GM21737 (cell line): Measurements from ENCODE around the gene VAV1.
A peak's percentile ranks its signal among the peaks of the same experiment; 100 is the strongest.
"Not testable (repeated sequence)": the region's sequence is repeated elsewhere in the genome, so short reads cannot be mapped to it uniquely, and the experiment has no call there.

Experiments
- ATAC-seq: cut with Tn5 transposase; IDR thresholded peaks from one replicate; pipeline ENCODE4 v1.9.1; 2021; ENCODE audit warnings: mild to moderate bottlenecking, moderate library complexity; ENCODE audit not compliant: unreplicated experiment

VAV1 gene

GRCh38 chr19:6737284-6737872, 35.1 kb upstream of the VAV1 start, which contains the start of gene GPR108:
TSS of gene GPR108 (minus strand) at chr19:6737580. CDS start at chr19:6737576, 4 bp downstream.
- peak; percentile 55 for ATAC-seq

GRCh38 chr19:6737873-6738786, 34.4 kb upstream of the VAV1 start:
- ATAC-seq: peak; percentile 16

GRCh38 chr19:6738787-6739389, 33.6 kb upstream of the VAV1 start:
- no peak for ATAC-seq

DNA sequence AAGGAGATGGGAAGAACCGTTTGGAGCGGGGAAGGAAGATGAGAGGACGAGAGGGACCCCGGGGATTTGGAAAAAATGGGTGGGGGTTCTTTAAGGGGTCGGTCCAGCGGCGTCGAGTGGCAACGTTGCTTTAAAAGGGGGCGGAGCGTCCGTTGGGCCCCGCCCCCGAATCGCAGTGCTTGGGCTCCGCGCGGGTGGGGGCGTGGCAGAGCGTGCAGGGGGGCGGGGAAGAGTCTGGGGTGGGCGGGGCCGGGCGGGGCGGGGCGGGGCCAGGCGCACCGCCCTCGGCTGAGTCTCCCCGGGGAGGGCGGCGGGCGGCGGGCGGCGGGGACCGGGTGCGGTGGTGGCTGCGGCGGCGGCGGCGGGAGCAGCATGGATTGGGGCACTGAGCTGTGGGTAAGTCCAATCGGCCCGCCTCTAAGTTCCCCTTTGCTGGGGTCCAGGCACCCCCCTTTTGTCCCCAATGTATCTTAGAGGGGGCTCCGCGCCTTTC, 33.1 kb upstream of the VAV1 start, which contains the start of gene TRIP10:
Gene TRIP10, plus strand, starts transcription at position 291 of the 493 bp plus-strand sequence. Its CDS starts 82 bp downstream, at position 373.
- no peak for ATAC-seq

DNA sequence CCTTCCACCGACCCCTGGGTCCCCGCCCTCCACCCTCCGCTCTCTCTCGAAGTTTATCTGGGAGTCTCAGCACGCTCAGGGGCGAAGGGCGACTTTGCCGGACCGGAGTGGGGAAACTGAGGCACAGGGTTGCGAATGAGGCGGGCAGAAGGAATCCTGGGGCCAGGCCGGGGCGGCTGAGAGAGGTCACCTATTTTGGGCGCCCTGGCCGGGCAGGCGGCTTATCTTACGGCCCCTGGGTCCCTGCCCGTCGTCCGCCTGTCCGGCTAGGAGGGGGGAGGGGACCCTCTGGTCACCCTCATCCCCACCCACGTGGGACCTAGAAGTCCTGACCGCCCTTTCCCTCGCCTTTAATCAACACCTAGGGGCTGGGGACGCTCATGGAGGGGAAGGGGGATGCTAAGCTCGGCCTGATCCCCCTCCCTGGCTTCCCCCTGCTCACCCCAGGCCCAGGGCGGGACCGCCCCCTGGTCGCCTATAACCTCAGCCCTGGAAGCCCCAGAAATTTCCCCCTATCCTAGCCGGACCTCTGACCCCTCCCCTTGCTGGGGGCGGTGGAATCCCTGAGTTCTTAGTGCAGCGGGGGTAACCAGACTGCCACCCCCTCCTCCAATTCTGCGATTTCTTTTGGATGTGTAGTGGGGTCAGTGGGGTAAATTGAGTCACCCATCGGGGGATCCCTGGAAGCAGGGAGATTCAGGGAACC, 32.5 kb upstream of the VAV1 start:
- ATAC-seq: no peak

DNA sequence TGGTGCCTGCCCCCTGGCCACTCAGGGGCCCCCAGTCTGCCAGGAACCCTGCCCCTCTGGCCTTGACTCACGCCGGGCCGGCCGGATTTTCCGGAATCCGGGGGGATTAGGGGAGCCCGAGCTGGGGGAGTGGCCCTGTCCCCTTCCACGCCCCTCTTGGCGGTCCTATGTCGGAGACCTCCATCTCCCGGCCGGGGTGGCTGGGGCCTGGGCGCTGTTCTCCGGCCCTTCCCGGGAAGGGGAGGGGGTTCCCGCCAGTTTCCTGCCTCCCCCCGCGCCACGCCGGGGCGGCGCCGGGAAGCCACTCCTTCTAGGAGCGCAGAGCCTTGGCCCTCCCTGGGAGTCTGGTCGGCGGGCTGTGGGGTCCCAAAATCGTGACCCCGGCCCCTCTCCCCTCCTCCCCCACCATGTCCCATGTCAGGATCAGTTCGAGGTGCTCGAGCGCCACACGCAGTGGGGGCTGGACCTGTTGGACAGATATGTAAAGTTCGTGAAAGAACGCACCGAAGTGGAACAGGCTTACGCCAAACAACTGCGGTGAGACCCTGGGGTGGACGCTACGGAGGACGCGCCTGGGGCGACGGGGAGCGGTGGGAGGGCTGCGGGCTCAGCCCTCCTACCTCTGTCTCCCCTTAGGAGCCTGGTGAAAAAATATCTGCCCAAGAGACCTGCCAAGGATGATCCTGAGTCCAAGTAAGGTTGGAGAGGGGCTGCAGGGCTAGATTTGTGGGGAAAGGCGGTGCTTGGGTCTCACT, 31.7 kb upstream of the VAV1 start:
- no peak for ATAC-seq

DNA sequence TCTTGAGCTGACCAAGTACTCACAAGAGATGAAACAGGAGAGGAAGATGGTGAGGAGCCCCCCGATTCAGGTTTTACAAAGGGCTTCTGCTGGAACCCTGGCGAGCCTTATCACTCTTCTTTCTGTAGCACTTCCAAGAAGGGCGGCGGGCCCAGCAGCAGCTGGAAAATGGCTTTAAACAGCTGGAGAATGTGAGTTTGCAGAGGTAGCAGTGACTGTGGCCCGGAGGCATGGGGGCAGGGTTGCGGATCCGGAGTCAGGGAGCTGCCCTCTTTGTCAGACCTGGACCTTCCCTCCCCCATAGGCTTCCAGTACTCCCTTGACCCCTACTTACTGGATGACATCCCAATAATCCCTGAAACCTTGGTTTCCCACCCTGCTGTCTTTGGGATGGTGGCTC, 29.4 kb upstream of the VAV1 start:
- no peak for ATAC-seq

DNA sequence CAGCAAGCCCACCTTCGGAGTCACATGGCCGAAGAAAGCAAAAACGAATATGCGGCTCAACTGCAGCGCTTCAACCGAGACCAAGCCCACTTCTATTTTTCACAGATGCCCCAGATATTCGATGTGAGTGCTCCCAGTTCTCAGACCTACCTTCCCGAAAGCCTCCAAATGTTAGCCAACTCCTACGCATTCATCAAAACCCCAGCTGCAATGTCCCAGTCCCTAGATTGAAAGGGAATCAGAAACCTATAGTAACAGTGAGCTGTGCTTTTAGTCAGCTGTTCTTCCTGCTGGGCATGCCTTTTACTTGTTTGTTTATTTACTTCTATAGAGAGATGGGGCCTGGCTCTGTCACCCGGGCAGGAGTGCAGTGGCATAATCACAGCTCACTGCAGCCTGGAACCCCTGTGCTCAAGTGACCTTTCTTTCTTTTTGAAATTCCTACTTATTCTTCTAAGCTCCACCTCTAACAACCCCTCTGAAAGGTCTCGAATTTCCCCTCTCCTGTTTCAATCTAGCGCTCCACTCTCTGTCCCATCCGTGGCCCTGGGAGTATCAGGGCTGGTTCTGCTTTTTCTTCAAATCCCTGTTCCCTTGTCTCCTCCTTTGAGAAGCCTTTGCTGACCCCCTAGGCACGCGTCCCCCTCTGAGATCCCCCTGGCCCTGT, 28.7 kb upstream of the VAV1 start:
- no peak for ATAC-seq

GRCh38 chr19:6744381-6745301, 27.9 kb upstream of the VAV1 start:
- no peak for ATAC-seq

- ATAC-seq: no peak
Observed at GRCh38 chr19:6745965-6746364, 26.5 kb upstream of the VAV1 start.

- not testable (repeated sequence) for ATAC-seq
Observed at GRCh38 chr19:6748543-6748942, 24.0 kb upstream of the VAV1 start.

- ATAC-seq: no peak
Observed at GRCh38 chr19:6750062-6750461, 22.4 kb upstream of the VAV1 start.

- ATAC-seq: no peak
Observed at GRCh38 chr19:6751189-6751588, 21.3 kb upstream of the VAV1 start.

DNA sequence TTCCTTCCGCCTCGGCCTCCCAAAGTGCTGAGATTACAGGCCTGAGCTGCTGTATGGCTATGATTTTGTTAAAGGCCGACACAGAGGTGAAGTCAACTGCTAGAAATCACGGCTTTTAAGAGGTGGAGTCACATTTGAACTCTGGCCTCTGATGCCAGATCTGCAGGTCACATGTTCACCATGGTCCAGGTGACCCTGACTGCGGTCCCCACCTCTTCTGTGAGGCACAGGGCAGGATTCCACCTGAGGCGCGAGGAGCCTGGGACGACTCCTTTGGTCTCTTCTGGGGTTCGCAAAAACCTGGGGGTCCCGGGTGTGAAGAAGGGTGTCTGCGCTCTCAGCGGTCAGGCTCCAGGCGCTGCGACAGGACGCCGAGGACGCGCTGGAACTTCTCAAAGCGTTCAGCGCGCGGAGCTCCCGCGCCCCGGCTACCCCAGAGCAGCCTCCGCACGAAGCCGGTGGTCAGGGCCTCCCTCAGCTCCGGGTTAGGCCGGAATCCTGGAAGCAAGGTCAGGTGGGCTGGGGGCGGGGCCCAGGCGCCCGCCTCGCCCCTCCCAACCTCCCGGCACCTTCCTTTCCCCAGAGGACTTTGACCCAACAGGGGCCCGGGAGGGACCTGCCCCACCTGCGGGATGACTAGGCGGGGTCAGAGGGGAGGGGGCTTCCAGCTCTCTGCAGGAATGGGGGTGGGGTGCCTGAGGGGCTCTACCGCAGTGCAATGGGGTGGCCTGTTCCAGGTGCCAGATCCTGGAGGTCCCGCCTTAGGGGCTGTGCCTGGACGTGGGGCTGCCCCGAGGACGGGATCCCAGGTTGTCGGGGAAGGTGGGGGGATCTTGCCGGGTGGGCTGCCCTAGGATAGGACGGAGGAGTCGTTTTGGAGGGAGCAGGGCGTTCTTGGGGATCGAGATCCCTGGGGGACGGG, 20.0 kb upstream of the VAV1 start:
- no peak for ATAC-seq

DNA sequence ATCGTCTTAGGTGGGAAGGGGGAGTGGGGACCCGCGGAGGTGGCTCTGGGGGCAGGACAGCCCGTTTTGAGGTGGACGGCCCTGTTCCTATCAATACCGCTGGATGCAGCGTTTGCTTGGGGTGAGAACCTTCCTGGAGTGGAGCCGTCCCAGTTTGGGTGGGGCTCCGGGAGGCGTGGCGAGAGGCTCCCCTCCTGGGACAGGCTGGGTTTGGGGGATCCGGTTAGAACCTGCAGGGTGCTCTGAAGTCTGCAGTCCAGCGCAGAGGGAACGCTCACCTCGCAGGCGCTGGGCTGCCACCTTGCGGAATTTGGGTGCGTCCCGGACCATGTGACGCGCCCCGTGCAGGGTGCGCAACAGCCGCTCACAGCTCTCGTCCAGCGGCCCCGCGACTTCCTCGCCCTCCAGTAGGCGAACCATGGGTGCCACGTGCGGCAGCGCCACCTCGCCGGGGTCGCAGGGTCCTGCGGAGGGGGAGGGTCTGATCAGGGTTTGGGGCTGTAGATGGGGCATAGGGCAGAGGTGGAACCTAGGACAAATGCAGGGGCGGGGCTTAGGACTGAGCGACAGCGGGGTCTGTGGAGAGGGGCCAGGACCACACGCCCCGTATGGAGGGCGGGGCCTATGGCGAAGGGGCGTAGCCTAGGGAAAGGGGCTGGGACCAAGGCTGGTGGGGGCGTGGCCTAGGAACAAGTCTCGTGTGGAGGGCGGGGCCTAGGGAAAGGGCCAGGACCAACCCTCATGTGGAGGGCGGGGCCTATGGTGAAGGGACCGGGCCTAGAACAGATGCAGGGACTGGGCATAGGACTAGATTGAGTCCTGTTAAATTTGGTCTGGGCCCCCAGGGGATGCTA, 19.1 kb upstream of the VAV1 start:
- ATAC-seq: peak; percentile 67

DNA sequence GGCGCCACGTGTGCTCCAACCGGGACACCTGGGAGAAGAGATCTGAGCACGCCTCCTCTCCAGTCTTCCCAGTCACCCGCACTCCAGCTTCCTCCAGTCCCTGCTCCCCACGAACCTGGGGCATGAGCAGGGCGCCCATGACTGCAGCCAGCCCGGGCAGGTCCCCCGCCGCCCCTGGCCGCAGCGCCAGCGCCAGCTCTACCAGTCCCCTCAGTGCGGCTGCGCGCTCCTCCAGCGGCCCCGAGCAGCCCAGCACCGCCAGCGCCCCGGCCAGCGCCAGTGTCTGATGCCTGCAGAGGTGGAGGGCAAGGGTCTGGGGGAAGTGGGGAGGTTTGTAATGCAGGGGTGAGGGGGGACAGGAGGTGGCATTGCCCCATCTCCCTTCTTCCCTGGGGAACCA, 18.4 kb upstream of the VAV1 start:
- no peak for ATAC-seq
